SK-N-SH (cell line): ENCODE measurements around the gene DLL4. TPM values are rescaled to one million over a fixed set of nuclear protein-coding genes. Genes with fewer than 3 reads are reported as not detected.

Source experiments
- CTCF ChIA-PET: fragments of 300-600, 350-600 bp; formaldehyde crosslinking; extraction: SDS; loops from one replicate; lab custom pipeline; 2021; lab: Yijun Ruan, JAX
- POLR2A ChIA-PET: fragments of 350-600 bp; sonication (Branson Sonifier 250); formaldehyde crosslinking; extraction: SDS; loops from one replicate; lab custom pipeline; 2020; ENCODE audit warnings: antibody characterized with exemption, inconsistent platforms; lab: Yijun Ruan, JAX
- DNase-seq: peaks from one replicate; pipeline ENCODE4 v3.0.0; 2012
- H2AFZ ChIP-seq: fragments of 200-600 bp; sonication (generic); 2 replicates; pipeline ENCODE4 v1.8.1; 2016; ENCODE audit warnings: antibody characterized with exemption, mild to moderate bottlenecking, low read depth
- H3F3A ChIP-seq: fragments of 200-600 bp; sonication (generic); replicated peaks from 2 replicates; pipeline ENCODE3; 2016; ENCODE audit warnings: antibody characterized with exemption, mild to moderate bottlenecking; ENCODE audit not compliant: insufficient read depth
- H3K27ac ChIP-seq, 2 experiments: fragments of 200-500 bp in 1 of 2; fragments of 200-600 bp in 1 of 2; sonication (Bioruptor generic) in 1 of 2; sonication (generic), shearing (Covaris generic) in 1 of 2; 2 replicates each; pipeline versions ENCODE4 v1.5.1 to v1.6.1; 2014 to 2016; ENCODE audit warnings: low read depth in 2 of 2, inconsistent platforms in 1 of 2, low read length in 1 of 2, mild to moderate bottlenecking in 1 of 2, mixed read lengths in 1 of 2
- H3K27me3 ChIP-seq: fragments of 200-600 bp; sonication (generic), shearing (Covaris generic); 2 replicates; pipeline ENCODE4 v1.6.1; 2016; ENCODE audit warnings: mixed run types; ENCODE audit not compliant: insufficient read depth
- H3K36me3 ChIP-seq, 2 experiments: fragments of 200-500 bp in 1 of 2; fragments of 200-600 bp in 1 of 2; sonication (Bioruptor generic) in 1 of 2; sonication (generic) in 1 of 2; replicated peaks in 1 of 2; 2 replicates each; pipeline versions ENCODE3 to v1.5.1; 2014 to 2016; ENCODE audit warnings: low read length in 1 of 2, mild to moderate bottlenecking in 1 of 2; ENCODE audit not compliant: insufficient read depth in 2 of 2, control insufficient read depth in 1 of 2
- H3K4me1 ChIP-seq, 2 experiments: fragments of 200-500 bp in 1 of 2; fragments of 200-600 bp in 1 of 2; sonication (Bioruptor generic) in 1 of 2; sonication (generic), shearing (Covaris generic) in 1 of 2; 2 replicates each; pipeline versions ENCODE4 v1.5.1 to v1.6.1; 2014 to 2016; ENCODE audit warnings: low read depth in 1 of 2, low read length in 1 of 2, mixed run types in 1 of 2; ENCODE audit not compliant: insufficient read depth in 2 of 2, control insufficient read depth in 1 of 2
- H3K4me2 ChIP-seq: fragments of 200-600 bp; sonication (generic), shearing (Covaris generic); 2 replicates; pipeline ENCODE4 v1.6.1; 2017; ENCODE audit warnings: mixed run types
- H3K4me3 ChIP-seq, 2 experiments: fragments of 200-500 bp in 1 of 2; fragments of 200-600 bp in 1 of 2; sonication (Bioruptor generic) in 1 of 2; sonication (generic), shearing (Covaris generic) in 1 of 2; 2 replicates each; pipeline versions ENCODE4 v1.5.1 to v1.8.1; 2014 to 2016; ENCODE audit warnings: low read depth in 2 of 2, inconsistent platforms in 1 of 2, low read length in 1 of 2, mild to moderate bottlenecking in 1 of 2, mixed read lengths in 1 of 2, moderate library complexity in 1 of 2
- H3K79me2 ChIP-seq: fragments of 200-600 bp; sonication (generic); 2 replicates; pipeline ENCODE4 v1.8.1; 2017; ENCODE audit warnings: mild to moderate bottlenecking; ENCODE audit not compliant: insufficient read depth
- H3K9ac ChIP-seq: fragments of 200-600 bp; sonication (generic); 2 replicates; pipeline ENCODE4 v1.6.1; 2017; ENCODE audit warnings: mixed run types
- H3K9me2 ChIP-seq: fragments of 200-600 bp; sonication (generic); 2 replicates; pipeline ENCODE4 v1.6.1; 2017; ENCODE audit warnings: mixed run types
- H3K9me3 ChIP-seq: fragments of 200-600 bp; sonication (generic); 2 replicates; pipeline ENCODE4 v1.6.1; 2017; ENCODE audit warnings: mixed run types, mild to moderate bottlenecking, moderate library complexity
- H4K20me1 ChIP-seq: fragments of 200-600 bp; sonication (generic); 2 replicates; pipeline ENCODE4 v1.6.1; 2017; ENCODE audit warnings: mild to moderate bottlenecking, mixed run types; ENCODE audit not compliant: insufficient read depth
- CHD2 ChIP-seq: fragments of 150-350 bp; IDR thresholded peaks from 2 replicates; pipeline ENCODE4 v1.6.1; 2018; ENCODE audit warnings: low read length; ENCODE audit not compliant: partially characterized antibody
- ELF1 ChIP-seq: IDR thresholded peaks from 2 replicates; pipeline ENCODE4 v1.4.0; 2012
- EP300 ChIP-seq, 2 experiments: IDR thresholded peaks; 2 replicates each; pipeline versions ENCODE4 v1.4.0 to v1.6.1; 2012; ENCODE audit warnings: borderline replicate concordance in 1 of 2, low read depth in 1 of 2, low read length in 1 of 2
- FOXJ3 ChIP-seq: sonication (generic); formaldehyde crosslinking; IDR thresholded peaks from 2 replicates; pipeline ENCODE4 v1.5.1; 2020; ENCODE audit warnings: mild to moderate bottlenecking, missing genetic modification reagents
- GATA2 ChIP-seq: sonication (generic); formaldehyde crosslinking; IDR thresholded peaks from 2 replicates; pipeline ENCODE4 v1.5.0; 2020; ENCODE audit warnings: mild to moderate bottlenecking, missing genetic modification reagents
- NRF1 ChIP-seq: IDR thresholded peaks from 2 replicates; pipeline ENCODE4 v1.6.1; 2012; ENCODE audit warnings: low read depth, mild to moderate bottlenecking, low read length
- PBX3 ChIP-seq: IDR thresholded peaks from 2 replicates; pipeline ENCODE4; 2012
- POLR2AphosphoS5 ChIP-seq: IDR thresholded peaks from 2 replicates; pipeline ENCODE4 v1.6.1; 2012; ENCODE audit warnings: low read depth, low read length
- RAD21 ChIP-seq: IDR thresholded peaks from 2 replicates; pipeline ENCODE4 v1.6.1; 2012; ENCODE audit warnings: mild to moderate bottlenecking, low read length
- RFX5 ChIP-seq: IDR thresholded peaks from 2 replicates; pipeline ENCODE4 v1.6.1; 2012; ENCODE audit warnings: mild to moderate bottlenecking, improper control_type of control experiment, low read length
- SIN3A ChIP-seq: IDR thresholded peaks from 2 replicates; pipeline ENCODE4 v1.6.1; 2012; ENCODE audit warnings: low read depth, mild to moderate bottlenecking, low read length, moderate library complexity, borderline replicate concordance
- TEAD4 ChIP-seq: IDR thresholded peaks from 2 replicates; pipeline ENCODE4 v1.4.0; 2012; ENCODE audit warnings: mild to moderate bottlenecking, borderline replicate concordance; ENCODE audit not compliant: insufficient read depth
- YY1 ChIP-seq: IDR thresholded peaks from 2 replicates; pipeline ENCODE4 v1.4.0; 2012; ENCODE audit warnings: low read depth, mild to moderate bottlenecking
- WGBS: methylation state at CpG from one replicate; pipeline ENCODE4 v1.1.6; 2017; ENCODE audit warnings: low lambda C conversion rate; 5-methylcytosine and 5-hydroxymethylcytosine counted together
- polyA plus RNA-seq, 3 experiments: library from polyadenylated mRNA; depleted of rRNA; stranded (reverse); fragments of >200 nt; gene quantifications; 2 replicates each; pipeline ENCODE4 v1.2.3, GENCODE V29; 2012
- TF ChIP-seq, protein P1 (sequence below): fragments of 150-350 bp; IDR thresholded peaks from 2 replicates; pipeline ENCODE4 v1.6.1; 2017; ENCODE audit warnings: antibody characterized with exemption, low read length, low read depth, borderline replicate concordance
- TF ChIP-seq, protein P2 (sequence below): fragments of 150-350 bp; IDR thresholded peaks from 2 replicates; pipeline ENCODE4 v1.6.1; 2016; ENCODE audit warnings: mild to moderate bottlenecking, low read depth, low read length
- TF ChIP-seq, protein P3 (sequence below): IDR thresholded peaks from 2 replicates; pipeline ENCODE4 v1.4.0; 2012; ENCODE audit warnings: low read depth

Gene DLL4
- polyA plus RNA-seq, 1 of the 3 experiments (the other 2 are of a cell fraction) = 0.03 TPM

GRCh38 chr15:40955141-40955903 lies 26.2 kb downstream of the DLL4 start:
- Histone ChIP-seq H3K4me1 (peaks cover 18 to 51% of the 10 kb centered on the region in 2 experiments; a peak in 3 of 4 replicates), H3K4me3 (no peak overlapping the region), H3K27ac (no peak overlapping the region; a peak in 1 of 4 replicates), H4K20me1 (peaks cover 21% of the 10 kb centered on the region), H2AFZ (no peak overlapping the region), H3K9me3 (no peaks in the 10 kb centered on the region), H3K4me2 (peak overlapping the region; percentile 38; the same call in 1 of the 2 replicates), H3K27me3 (no peaks in the 10 kb centered on the region), H3K36me3 (no peaks in the 10 kb centered on the region), H3K9ac (no peak overlapping the region), H3K9me2 (no peaks in the 10 kb centered on the region), H3F3A (no peaks in the 10 kb centered on the region), H3K79me2 (peaks cover 17% of the 10 kb centered on the region)
- WGBS = 73% methylated on average over 3 of the region's 20 CpGs
- ChIA-PET POLR2A (interaction anchor here (0.7 to 5.1 kb wide), 3 partner anchors 14 to 204 kb away, joined by 3 to 47 read pairs (median 4); no protein-coding TSS in a partner anchor), CTCF (interaction anchor here (1.2 to 7.2 kb wide), 6 partner anchors 9 to 67 kb away, joined by 3 to 66 read pairs (median 4); no protein-coding TSS in a partner anchor)
- no peak for DNase-seq
- no peak for TF ChIP-seq CHD2
- TF ChIP-seq RFX5 = no peak
- TF ChIP-seq TEAD4 = no peak
- no peak for TF ChIP-seq PBX3
- TF ChIP-seq ELF1 = no peak
- TF ChIP-seq, protein P1, sequence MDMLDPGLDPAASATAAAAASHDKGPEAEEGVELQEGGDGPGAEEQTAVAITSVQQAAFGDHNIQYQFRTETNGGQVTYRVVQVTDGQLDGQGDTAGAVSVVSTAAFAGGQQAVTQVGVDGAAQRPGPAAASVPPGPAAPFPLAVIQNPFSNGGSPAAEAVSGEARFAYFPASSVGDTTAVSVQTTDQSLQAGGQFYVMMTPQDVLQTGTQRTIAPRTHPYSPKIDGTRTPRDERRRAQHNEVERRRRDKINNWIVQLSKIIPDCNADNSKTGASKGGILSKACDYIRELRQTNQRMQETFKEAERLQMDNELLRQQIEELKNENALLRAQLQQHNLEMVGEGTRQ = no peak
- TF ChIP-seq RAD21 = no peak

DNA sequence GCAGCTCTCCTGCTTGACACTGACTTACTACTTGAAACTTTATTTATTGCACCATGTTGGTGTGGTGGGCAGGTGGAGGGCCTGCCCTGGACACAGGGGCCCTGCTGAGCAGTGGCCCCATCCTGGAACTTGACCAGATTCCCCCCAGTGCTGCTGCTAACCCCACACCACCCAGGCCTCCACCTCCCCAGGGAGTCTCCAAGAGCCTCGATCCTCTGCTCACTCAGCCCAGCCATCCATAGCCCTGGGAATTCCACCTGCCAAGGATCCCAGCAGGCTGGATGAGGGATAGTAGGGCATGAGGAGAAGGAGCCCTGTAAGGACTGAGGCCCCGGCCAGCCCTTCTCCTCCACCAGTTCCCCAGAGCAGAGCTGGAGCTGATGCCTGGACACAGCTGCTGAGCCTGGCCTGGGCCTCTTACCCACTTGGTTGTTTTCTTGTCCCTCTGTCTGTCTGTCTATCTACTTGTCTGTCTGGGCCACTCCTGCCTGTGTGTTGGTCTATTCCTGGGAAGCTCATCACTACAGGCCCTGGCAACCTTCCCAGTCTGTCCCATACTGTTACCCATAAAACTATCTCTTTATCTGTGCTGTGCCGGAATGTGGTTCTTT lies 26.9 kb downstream of the DLL4 start:
- no peak overlapping the region; a peak in 1 of 4 replicates for H3K27ac ChIP-seq
- peaks cover 21% of the 10 kb centered on the region for H4K20me1 ChIP-seq
- ChIA-PET CTCF (interaction anchor here (1.2 to 7.2 kb wide), 6 partner anchors 9 to 65 kb away, joined by 3 to 66 read pairs (median 4); no protein-coding TSS in a partner anchor), POLR2A (no interaction called here)
- WGBS = 88% methylated on average over 3 of the region's 3 CpGs
- H3K9ac ChIP-seq = no peak overlapping the region
- H3K9me2 ChIP-seq = no peaks in the 10 kb centered on the region
- no peak for DNase-seq
- TF ChIP-seq GATA2 (CRISPR knock-in tag) = no peak
- no peak for TF ChIP-seq SIN3A
- no peak for TF ChIP-seq NRF1
- no peak for TF ChIP-seq RAD21
- no peak for TF ChIP-seq YY1
- no peak for TF ChIP-seq POLR2AphosphoS5
- no peak for TF ChIP-seq EP300 (IDR thresholded peaks at IDR 0.05; ENCODE audit: borderline replicate concordance in 1 of 2, low read depth in 1 of 2, low read length in 1 of 2)
- TF ChIP-seq, protein P2, sequence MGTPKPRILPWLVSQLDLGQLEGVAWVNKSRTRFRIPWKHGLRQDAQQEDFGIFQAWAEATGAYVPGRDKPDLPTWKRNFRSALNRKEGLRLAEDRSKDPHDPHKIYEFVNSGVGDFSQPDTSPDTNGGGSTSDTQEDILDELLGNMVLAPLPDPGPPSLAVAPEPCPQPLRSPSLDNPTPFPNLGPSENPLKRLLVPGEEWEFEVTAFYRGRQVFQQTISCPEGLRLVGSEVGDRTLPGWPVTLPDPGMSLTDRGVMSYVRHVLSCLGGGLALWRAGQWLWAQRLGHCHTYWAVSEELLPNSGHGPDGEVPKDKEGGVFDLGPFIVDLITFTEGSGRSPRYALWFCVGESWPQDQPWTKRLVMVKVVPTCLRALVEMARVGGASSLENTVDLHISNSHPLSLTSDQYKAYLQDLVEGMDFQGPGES = no peak
- no peak for TF ChIP-seq FOXJ3
- no peak for TF ChIP-seq ELF1
- TF ChIP-seq, protein P3, sequence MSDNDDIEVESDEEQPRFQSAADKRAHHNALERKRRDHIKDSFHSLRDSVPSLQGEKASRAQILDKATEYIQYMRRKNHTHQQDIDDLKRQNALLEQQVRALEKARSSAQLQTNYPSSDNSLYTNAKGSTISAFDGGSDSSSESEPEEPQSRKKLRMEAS = no peak
- TF ChIP-seq RFX5 = no peak
- no peaks in the 10 kb centered on the region for H3K27me3 ChIP-seq
- no peaks in the 10 kb centered on the region for H3K9me3 ChIP-seq
- H3K4me2 ChIP-seq = peak overlapping the region; percentile 38; the same call in 1 of the 2 replicates
- H3F3A ChIP-seq = no peaks in the 10 kb centered on the region
- H3K4me1 ChIP-seq = peaks cover 18 to 51% of the 10 kb centered on the region in 2 experiments; a peak in 3 of 4 replicates
- H3K36me3 ChIP-seq = no peaks in the 10 kb centered on the region
- H3K4me3 ChIP-seq = no peak overlapping the region; a peak in 1 of 4 replicates
- no peak overlapping the region for H2AFZ ChIP-seq
- H3K79me2 ChIP-seq = peaks cover 17% of the 10 kb centered on the region
